ENCODE results near the gene AIP. TPM values are rescaled to one million over a fixed set of nuclear protein-coding genes. Genes with fewer than 3 reads are reported as not detected.

Gene AIP
- total and polyA plus RNA-seq, 2 donors (not counting 1 experiment from before 2014, with no cell fraction given), result 127 to 205 TPM

GRCh38 chr11:67450796-67451657 lies 31.8 kb upstream of the AIP start:
- Histone ChIP-seq H3K9me3 (ENCODE audit: control extremely low read depth in 1 of 3, control insufficient read depth in 2 of 3, insufficient read depth in 1 of 3, low read length in 2 of 3) (no peaks in the 10 kb centered on the region), H3K36me3 (replicated peaks in 1 of 2; ENCODE audit: control extremely low read depth in 1 of 2, control insufficient read depth in 1 of 2, extremely low read depth in 1 of 2, insufficient read depth in 2 of 2, low read length in 1 of 2) (no peaks in the 10 kb centered on the region), H2AFZ (ENCODE audit: insufficient read depth, low read depth, low read length, poor library complexity, severe bottlenecking) (no peak overlapping the region), H3K4me2 (replicated peaks; ENCODE audit: low read depth, low read length, poor library complexity, severe bottlenecking) (peak overlapping the region; percentile 32), H3K79me2 (ENCODE audit: control insufficient read depth, insufficient read depth, low read length) (peaks cover 60% of the 10 kb centered on the region), H3K4me1 (ENCODE audit: control insufficient read depth in 2 of 2, insufficient read depth in 2 of 2, low read length in 2 of 2) (peaks cover 55 to 87% of the 10 kb centered on the region in 2 donors), H3K9ac (ENCODE audit: low read length) (no peak overlapping the region), H3K27me3 (replicated peaks in 1 of 4; ENCODE audit: control extremely low read depth in 1 of 4, control insufficient read depth in 3 of 4, insufficient read depth in 4 of 4, low read length in 3 of 4) (no peaks in the 10 kb centered on the region), H3K27ac (ENCODE audit: low read length in 2 of 2) (no peak overlapping the region), H4K20me1 (ENCODE audit: control insufficient read depth, insufficient read depth, low read length, poor library complexity, severe bottlenecking) (no peaks in the 10 kb centered on the region), H3K4me3 (ENCODE audit: control extremely low read depth in 1 of 5, extremely low read depth in 1 of 5, insufficient read depth in 1 of 5, low read depth in 2 of 5, low read length in 4 of 5) (no peak overlapping the region)
- H3K4me1 Mint-ChIP-seq, result peaks cover 50% of the 10 kb centered on the region
- CTCF ChIA-PET, result interaction anchor here (1.2 to 1.5 kb wide), 2 partner anchors 13 to 33 kb away, joined by 3 to 4 read pairs; partner anchors contain the start of gene PTPRCAP
- TF ChIP-seq, protein P1, sequence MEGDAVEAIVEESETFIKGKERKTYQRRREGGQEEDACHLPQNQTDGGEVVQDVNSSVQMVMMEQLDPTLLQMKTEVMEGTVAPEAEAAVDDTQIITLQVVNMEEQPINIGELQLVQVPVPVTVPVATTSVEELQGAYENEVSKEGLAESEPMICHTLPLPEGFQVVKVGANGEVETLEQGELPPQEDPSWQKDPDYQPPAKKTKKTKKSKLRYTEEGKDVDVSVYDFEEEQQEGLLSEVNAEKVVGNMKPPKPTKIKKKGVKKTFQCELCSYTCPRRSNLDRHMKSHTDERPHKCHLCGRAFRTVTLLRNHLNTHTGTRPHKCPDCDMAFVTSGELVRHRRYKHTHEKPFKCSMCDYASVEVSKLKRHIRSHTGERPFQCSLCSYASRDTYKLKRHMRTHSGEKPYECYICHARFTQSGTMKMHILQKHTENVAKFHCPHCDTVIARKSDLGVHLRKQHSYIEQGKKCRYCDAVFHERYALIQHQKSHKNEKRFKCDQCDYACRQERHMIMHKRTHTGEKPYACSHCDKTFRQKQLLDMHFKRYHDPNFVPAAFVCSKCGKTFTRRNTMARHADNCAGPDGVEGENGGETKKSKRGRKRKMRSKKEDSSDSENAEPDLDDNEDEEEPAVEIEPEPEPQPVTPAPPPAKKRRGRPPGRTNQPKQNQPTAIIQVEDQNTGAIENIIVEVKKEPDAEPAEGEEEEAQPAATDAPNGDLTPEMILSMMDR (IDR thresholded peaks at IDR 0.05), result no peak
- TF ChIP-seq EZH2 (IDR thresholded peaks at IDR 0.05; ENCODE audit: borderline replicate concordance, insufficient read depth, low read depth, low read length, poor library complexity, severe bottlenecking), result no peak
- intact Hi-C loops (cut with micrococcal nuclease), result no loop called here
- no peaks in the 10 kb centered on the region for H3K27me3 Mint-ChIP-seq
- no peak overlapping the region for H3K4me3 Mint-ChIP-seq
- 88% methylated on average over 25 of the region's 25 CpGs for WGBS (ENCODE audit: insufficient coverage)
- POLR2A ChIA-PET, result interaction anchor here (0.7 to 9.6 kb wide), 8 partner anchors 9 to 59 kb away, joined by 3 to 110 read pairs (median 4); partner anchors contain the start of genes PPP1CA, PTPRCAP, RAD9A and TMEM134
- ATAC-seq (ENCODE audit: low read depth) (no peak), DNase-seq (no peak)
- no peaks in the 10 kb centered on the region for H3K9me3 Mint-ChIP-seq (ENCODE audit: insufficient read depth)
- peak overlapping the region; percentile 81 for H3K27ac Mint-ChIP-seq

DNA sequence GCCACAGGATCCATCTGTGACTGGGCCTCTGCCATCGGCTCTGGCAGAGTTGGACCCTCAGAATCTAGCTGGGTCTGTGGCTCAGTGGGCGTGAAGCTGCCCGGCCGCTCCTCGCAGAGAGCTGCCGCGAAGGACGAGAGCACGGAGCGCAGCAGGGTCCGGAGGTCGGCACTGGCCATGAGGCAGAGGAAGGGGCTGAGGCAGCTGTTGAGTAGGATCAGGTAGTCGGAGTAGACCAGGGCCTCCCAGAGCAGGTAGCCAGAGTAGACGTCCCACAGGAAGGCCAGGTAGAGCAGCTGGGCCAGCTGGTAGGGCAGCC lies 31.2 kb upstream of the AIP start:
- H3K4me1 ChIP-seq (ENCODE audit: control insufficient read depth in 2 of 2, insufficient read depth in 2 of 2, low read length in 2 of 2), result peaks cover 50 to 86% of the 10 kb centered on the region in 2 donors
- ChIA-PET CTCF (interaction anchor here (1.2 to 1.5 kb wide), 2 partner anchors 14 to 34 kb away, joined by 3 to 4 read pairs; partner anchors contain the start of gene PTPRCAP), POLR2A (interaction anchor here (0.6 to 9.6 kb wide), 6 partner anchors 8 to 60 kb away, joined by 3 to 110 read pairs (median 4); partner anchors contain the start of genes PTPRCAP, RAD9A and TMEM134)
- H3K4me3 Mint-ChIP-seq, result no peak overlapping the region
- no peak overlapping the region for H3K9ac ChIP-seq (ENCODE audit: low read length)
- no peaks in the 10 kb centered on the region for H3K27me3 ChIP-seq (replicated peaks in 1 of 4; ENCODE audit: control extremely low read depth in 1 of 4, control insufficient read depth in 3 of 4, insufficient read depth in 4 of 4, low read length in 3 of 4)
- peak overlapping the region; percentile 81 for H3K27ac Mint-ChIP-seq
- H3K27ac ChIP-seq (ENCODE audit: low read length in 2 of 2), result no peak overlapping the region
- H3K4me3 ChIP-seq (ENCODE audit: control extremely low read depth in 1 of 5, extremely low read depth in 1 of 5, insufficient read depth in 1 of 5, low read depth in 2 of 5, low read length in 4 of 5), result no peak overlapping the region
- peak overlapping the region; percentile 32 for H3K4me2 ChIP-seq (replicated peaks; ENCODE audit: low read depth, low read length, poor library complexity, severe bottlenecking)
- no peak for DNase-seq
- H3K36me3 ChIP-seq (replicated peaks in 1 of 2; ENCODE audit: control extremely low read depth in 1 of 2, control insufficient read depth in 1 of 2, extremely low read depth in 1 of 2, insufficient read depth in 2 of 2, low read length in 1 of 2), result no peaks in the 10 kb centered on the region
- H4K20me1 ChIP-seq (ENCODE audit: control insufficient read depth, insufficient read depth, low read length, poor library complexity, severe bottlenecking), result no peaks in the 10 kb centered on the region
- intact Hi-C loops (cut with micrococcal nuclease), result no loop called here
- no peaks in the 10 kb centered on the region for H3K9me3 Mint-ChIP-seq (ENCODE audit: insufficient read depth)
- TF ChIP-seq, protein P1 (IDR thresholded peaks at IDR 0.05), result no peak
- TF ChIP-seq EZH2 (IDR thresholded peaks at IDR 0.05; ENCODE audit: borderline replicate concordance, insufficient read depth, low read depth, low read length, poor library complexity, severe bottlenecking), result no peak
- H2AFZ ChIP-seq (ENCODE audit: insufficient read depth, low read depth, low read length, poor library complexity, severe bottlenecking), result no peak overlapping the region
- H3K4me1 Mint-ChIP-seq, result peaks cover 45% of the 10 kb centered on the region
- peaks cover 64% of the 10 kb centered on the region for H3K79me2 ChIP-seq (ENCODE audit: control insufficient read depth, insufficient read depth, low read length)
- ATAC-seq (ENCODE audit: low read depth), result no peak
- H3K9me3 ChIP-seq (ENCODE audit: control extremely low read depth in 1 of 3, control insufficient read depth in 2 of 3, insufficient read depth in 1 of 3, low read length in 2 of 3), result no peaks in the 10 kb centered on the region
- 93% methylated on average over 14 of the region's 14 CpGs for WGBS (ENCODE audit: insufficient coverage)
- H3K27me3 Mint-ChIP-seq, result no peaks in the 10 kb centered on the region
